ENCODE data around the gene SREBF2.

- TF ChIP-seq CTCF (conservative IDR thresholded peaks at IDR 0.05 in 1 of 2, IDR thresholded peaks at IDR 0.05 in 1 of 2; ENCODE audit: extremely low read depth in 1 of 2, insufficient read depth in 1 of 2, low read depth in 1 of 2, low read length in 2 of 2) (peak; percentile 60 to 68), EZH2 (IDR thresholded peaks at IDR 0.05; ENCODE audit: borderline replicate concordance, low read length) (no peak)
Observed at GRCh38 chr22:41925783-41926460, 93.0 kb downstream of the SREBF2 start.

Measured in mammary epithelial cell (primary cell).